CD14-positive monocyte (primary cell): Measurements from ENCODE around the gene PKMYT1. TPM values are rescaled to one million over a fixed set of nuclear protein-coding genes. Genes with fewer than 3 reads are reported as not detected.

Experiments
- DNase-seq, 3 donors: peaks; one replicate each; pipeline ENCODE4 v3.0.0-alpha.2; 2011 to 2022
- H2AFZ ChIP-seq: 2 replicates; pipeline ENCODE4 v1.6.0; 2012; ENCODE audit warnings: mild to moderate bottlenecking, low read depth, low read length, inconsistent platforms; ENCODE audit not compliant: insufficient read depth, poor library complexity, severe bottlenecking
- H3K27ac ChIP-seq, 2 donors: 1 replicate in 1 of 2; 2 replicates in 1 of 2; pipeline ENCODE4 v1.5.1; 2012 to 2013; ENCODE audit warnings: low read length in 2 of 2, control low read depth in 1 of 2, inconsistent platforms in 1 of 2, low read depth in 1 of 2, mild to moderate bottlenecking in 1 of 2
- H3K27me3 ChIP-seq, 2 donors: one replicate each; pipeline versions ENCODE4 v1.6.0 to v1.6.1; 2011 to 2013; ENCODE audit warnings: low read length in 2 of 2; ENCODE audit not compliant: control insufficient read depth in 2 of 2, insufficient read depth in 2 of 2
- H3K36me3 ChIP-seq, 2 donors: replicated peaks in 1 of 2; 1 replicate in 1 of 2; 2 replicates in 1 of 2; pipeline versions ENCODE4 v1.5.1 to v1.6.1; 2012 to 2013; ENCODE audit warnings: low read length in 2 of 2, control low read depth in 1 of 2, inconsistent platforms in 1 of 2, mild to moderate bottlenecking in 1 of 2; ENCODE audit not compliant: insufficient read depth in 2 of 2, control insufficient read depth in 1 of 2
- H3K4me1 ChIP-seq, 2 donors: 1 replicate in 1 of 2; 2 replicates in 1 of 2; pipeline versions ENCODE4 v1.5.1 to v1.6.1; 2012 to 2013; ENCODE audit warnings: low read length in 2 of 2, control low read depth in 1 of 2, inconsistent platforms in 1 of 2, mild to moderate bottlenecking in 1 of 2, moderate library complexity in 1 of 2; ENCODE audit not compliant: insufficient read depth in 2 of 2, control insufficient read depth in 1 of 2
- H3K4me2 ChIP-seq: replicated peaks from 2 replicates; pipeline ENCODE3; 2012; ENCODE audit warnings: low read length, moderate library complexity, mild to moderate bottlenecking; ENCODE audit not compliant: poor library complexity, severe bottlenecking; ENCODE audit errors: extremely low read depth
- H3K4me3 ChIP-seq, 3 experiments: fragments of 200-600 bp in 1 of 3; sonication (generic) in 1 of 3; replicated peaks in 1 of 3; 1 replicate in 2 of 3; 2 replicates in 1 of 3; pipeline ENCODE4 v1.5.1; 2011 to 2013; ENCODE audit warnings: low read length in 3 of 3, mild to moderate bottlenecking in 3 of 3, control low read depth in 2 of 3, low read depth in 2 of 3, inconsistent platforms in 1 of 3, moderate library complexity in 1 of 3
- H3K79me2 ChIP-seq: 2 replicates; pipeline ENCODE4 v1.6.0; 2012; ENCODE audit warnings: mild to moderate bottlenecking, control low read depth, inconsistent platforms, low read length, moderate library complexity; ENCODE audit not compliant: insufficient read depth
- H3K9ac ChIP-seq: 2 replicates; pipeline ENCODE4 v1.6.0; 2017; ENCODE audit warnings: low read length, mild to moderate bottlenecking; ENCODE audit not compliant: insufficient read depth, poor library complexity, severe bottlenecking
- H3K9me3 ChIP-seq, 2 donors: replicated peaks in 1 of 2; 1 replicate in 1 of 2; 2 replicates in 1 of 2; pipeline versions ENCODE4 v1.5.1 to v1.6.1; 2012 to 2013; ENCODE audit warnings: low read length in 2 of 2, control low read depth in 1 of 2; ENCODE audit not compliant: control insufficient read depth in 1 of 2, insufficient read depth in 1 of 2
- H4K20me1 ChIP-seq: 2 replicates; pipeline ENCODE4 v1.6.0; 2012; ENCODE audit warnings: mild to moderate bottlenecking, low read length, control low read depth, moderate library complexity; ENCODE audit not compliant: insufficient read depth
- H3K27ac Mint-ChIP-seq, 7 donors: one replicate each; pipeline ENCODE4 v1.8.0; 2020; ENCODE audit warnings: mild to moderate bottlenecking in 7 of 7, mixed read lengths in 7 of 7, moderate library complexity in 6 of 7, inconsistent platforms in 2 of 7
- H3K27me3 Mint-ChIP-seq, 3 donors: one replicate each; pipeline ENCODE4 v1.8.0; 2021 to 2022; ENCODE audit warnings: low read depth in 3 of 3, mild to moderate bottlenecking in 3 of 3, mixed read lengths in 3 of 3, moderate library complexity in 3 of 3, inconsistent platforms in 1 of 3
- H3K36me3 Mint-ChIP-seq, 2 donors: one replicate each; pipeline ENCODE4 v1.8.0; 2020; ENCODE audit warnings: mixed read lengths in 2 of 2, inconsistent platforms in 1 of 2, mild to moderate bottlenecking in 1 of 2
- H3K4me1 Mint-ChIP-seq: one replicate; pipeline ENCODE4 v1.8.0; 2020; ENCODE audit warnings: mild to moderate bottlenecking, mixed read lengths
- H3K4me3 Mint-ChIP-seq, 2 donors: one replicate each; pipeline ENCODE4 v1.8.0; 2020; ENCODE audit warnings: mild to moderate bottlenecking in 2 of 2, mixed read lengths in 2 of 2, moderate library complexity in 1 of 2
- H3K9me3 Mint-ChIP-seq, 7 donors: one replicate each; pipeline ENCODE4 v1.8.0; 2020 to 2022; ENCODE audit warnings: mixed read lengths in 7 of 7, mild to moderate bottlenecking in 6 of 7, moderate library complexity in 6 of 7, inconsistent platforms in 2 of 7
- CTCF ChIP-seq: fragments of 200-600 bp; IDR thresholded peaks from one replicate; pipeline ENCODE4 v1.8.0; 2022; ENCODE audit warnings: antibody characterized with exemption, mild to moderate bottlenecking
- WGBS: methylation state at CpG from one replicate; pipeline ENCODE4 v1.1.5; 2013; ENCODE audit warnings: missing lambda C conversion rate; ENCODE audit not compliant: insufficient coverage; 5-methylcytosine and 5-hydroxymethylcytosine counted together
- intact Hi-C, 2 donors: fragments of 100-400 bp; cut with micrococcal nuclease; formaldehyde crosslinking; loops; one replicate each; pipeline versions ENCODE4 v1.15.0 to v1.15.1; 2023
- polyA plus RNA-seq, 3 donors: library from polyadenylated mRNA; depleted of rRNA in 1 of 3; unstranded in 2 of 3; stranded (reverse) in 1 of 3; fragments of 300-500 nt in 2 of 3; fragments of >200 nt in 1 of 3; fragmentation: Illumina TruSeq in 2 of 3; gene quantifications; 1 replicate in 2 of 3; 2 replicates in 1 of 3; pipeline ENCODE4 v1.2.3, GENCODE V29; 2012 to 2021

The PKMYT1 gene
- polyA plus RNA-seq, 3 donors, result 0.39 to 3.2 (median 3.0) TPM

GRCh38 chr16:2968738-2969544 lies 11.3 kb downstream of the PKMYT1 start, which contains the start of gene PAQR4:
Gene PAQR4, plus strand, starts transcription at chr16:2969348. Its CDS starts 327 bp downstream, at chr16:2969675.
- Histone ChIP-seq H2AFZ (peak within 1 kb of the TSS; percentile 91), H3K9me3 (peaks cover 0 to 8% of the 10 kb centered on the region in 2 donors), H3K4me3 (peak within 1 kb of the TSS; percentile 63 to 95 (median 63)), H3K27ac (peak within 1 kb of the TSS; percentile 20 to 53), H3K27me3 (peaks cover 17 to 44% of the 10 kb centered on the region in 2 donors), H3K36me3 (peaks cover 16 to 20% of the 10 kb centered on the region in 2 donors), H3K79me2 (peaks cover 23% of the 10 kb centered on the region), H4K20me1 (peaks cover 42% of the 10 kb centered on the region), H3K4me2 (peak within 1 kb of the TSS; percentile 100), H3K4me1 (peaks cover 50 to 66% of the 10 kb centered on the region in 2 donors), H3K9ac (peak within 1 kb of the TSS; percentile 69)
- H3K27ac Mint-ChIP-seq, result peak within 1 kb of the TSS in 5 of 7 donors; percentile 24 to 83 (median 70)
- peaks cover 41% of the 10 kb centered on the region for H3K4me1 Mint-ChIP-seq
- intact Hi-C loops, result loop anchor here (2.0 to 5.0 kb wide), 2 partner anchors 14 to 53 kb away; partner anchors contain the start of genes HCFC1R1 (in 1 of the 2), THOC6 (in 1 of the 2) and TNFRSF12A (in 1 of the 2)
- H3K4me3 Mint-ChIP-seq, result peak within 1 kb of the TSS; percentile 77 to 85
- H3K36me3 Mint-ChIP-seq, result peaks cover 15 to 17% of the 10 kb centered on the region in 2 donors
- peak; percentile 87 to 92 (median 87) for DNase-seq
- H3K27me3 Mint-ChIP-seq, result peaks cover 30 to 48% (median 34%) of the 10 kb centered on the region in 3 donors
- no peak for TF ChIP-seq CTCF
- under 1% methylated on average over 98 of the region's 98 CpGs for WGBS
- peaks cover 0 to 18% (median 7%) of the 10 kb centered on the region in 7 donors for H3K9me3 Mint-ChIP-seq

GRCh38 chr16:2968368-2968737 lies 11.9 kb downstream of the PKMYT1 start:
- peaks cover 17 to 50% of the 10 kb centered on the region in 2 donors for H3K27me3 ChIP-seq

More at GRCh38 chr16:2968368-2968737, 11.9 kb downstream of the PKMYT1 start:
- Mint-ChIP-seq H3K9me3 (peaks cover 0 to 22% (median 7%) of the 10 kb centered on the region in 7 donors), H3K27me3 (peaks cover 36 to 54% (median 40%) of the 10 kb centered on the region in 3 donors), H3K27ac (peak overlapping the region in 4 of 7 donors; percentile 24 to 83 (median 56)), H3K4me3 (peak overlapping the region; percentile 77 to 85), H3K36me3 (peaks cover 15 to 17% of the 10 kb centered on the region in 2 donors), H3K4me1 (peaks cover 46% of the 10 kb centered on the region)
- peaks cover 44% of the 10 kb centered on the region for H4K20me1 ChIP-seq
- H3K9me3 ChIP-seq, result peaks cover 0 to 8% of the 10 kb centered on the region in 2 donors
- H2AFZ ChIP-seq, result peak overlapping the region; percentile 91
- peak overlapping the region; percentile 69 for H3K9ac ChIP-seq
- peak overlapping the region in 1 of 2 donors; percentile 20 for H3K27ac ChIP-seq
- H3K4me1 ChIP-seq, result peaks cover 56 to 72% of the 10 kb centered on the region in 2 donors
- H3K4me2 ChIP-seq, result peak overlapping the region; percentile 100
- H3K4me3 ChIP-seq, result peak overlapping the region; percentile 31 to 95 (median 49)
- WGBS, result 16% methylated on average over 15 of the region's 18 CpGs
- intact Hi-C loops, result loop anchor here (2.0 to 5.0 kb wide), 2 partner anchors 14 to 54 kb away; partner anchors contain the start of genes HCFC1R1 (in 1 of the 2), THOC6 (in 1 of the 2) and TNFRSF12A (in 1 of the 2)
- peaks cover 12 to 17% of the 10 kb centered on the region in 2 donors for H3K36me3 ChIP-seq
- no peak for TF ChIP-seq CTCF
- peak; percentile 68 to 80 (median 73) for DNase-seq
- H3K79me2 ChIP-seq, result peaks cover 23% of the 10 kb centered on the region
